ENCODE results near the gene PTGIR.
A peak's percentile ranks its signal among the peaks of the same experiment; 100 is the strongest.

Gene PTGIR, protein sequence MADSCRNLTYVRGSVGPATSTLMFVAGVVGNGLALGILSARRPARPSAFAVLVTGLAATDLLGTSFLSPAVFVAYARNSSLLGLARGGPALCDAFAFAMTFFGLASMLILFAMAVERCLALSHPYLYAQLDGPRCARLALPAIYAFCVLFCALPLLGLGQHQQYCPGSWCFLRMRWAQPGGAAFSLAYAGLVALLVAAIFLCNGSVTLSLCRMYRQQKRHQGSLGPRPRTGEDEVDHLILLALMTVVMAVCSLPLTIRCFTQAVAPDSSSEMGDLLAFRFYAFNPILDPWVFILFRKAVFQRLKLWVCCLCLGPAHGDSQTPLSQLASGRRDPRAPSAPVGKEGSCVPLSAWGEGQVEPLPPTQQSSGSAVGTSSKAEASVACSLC

GRCh38 chr19:46624958-46625661 is at the start of gene PTGIR:
PTGIR (minus strand) TSS chr19:46625089; CDS start chr19:46624225, 864 bp downstream.
- peak; percentile 66 for DNase-seq

GRCh38 chr19:46670813-46671212 is 45.9 kb upstream of the PTGIR start:
- DNase-seq: no peak

DNA sequence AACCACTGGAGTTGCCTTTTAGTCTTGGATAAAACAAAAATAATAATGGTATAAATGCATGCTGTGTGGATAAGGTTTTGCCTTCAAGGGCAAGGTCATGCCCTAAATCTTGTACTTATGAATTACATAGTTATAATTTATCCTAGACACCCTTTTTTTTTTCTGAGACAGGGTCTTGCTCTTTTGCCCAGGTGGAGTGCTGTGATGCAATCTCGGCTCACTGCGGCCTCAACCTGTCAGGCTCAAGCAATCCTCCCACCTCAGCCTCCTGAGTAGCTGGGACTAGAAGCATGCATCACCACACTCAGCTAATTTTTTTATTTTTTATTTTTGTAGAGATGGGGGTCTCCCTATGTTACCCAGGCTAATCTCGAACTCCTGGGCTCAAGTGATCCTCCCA is 43.8 kb upstream of the PTGIR start:
- no peak for DNase-seq

GRCh38 chr19:46665072-46665471 is 40.2 kb upstream of the PTGIR start:
- no peak for DNase-seq

DNA sequence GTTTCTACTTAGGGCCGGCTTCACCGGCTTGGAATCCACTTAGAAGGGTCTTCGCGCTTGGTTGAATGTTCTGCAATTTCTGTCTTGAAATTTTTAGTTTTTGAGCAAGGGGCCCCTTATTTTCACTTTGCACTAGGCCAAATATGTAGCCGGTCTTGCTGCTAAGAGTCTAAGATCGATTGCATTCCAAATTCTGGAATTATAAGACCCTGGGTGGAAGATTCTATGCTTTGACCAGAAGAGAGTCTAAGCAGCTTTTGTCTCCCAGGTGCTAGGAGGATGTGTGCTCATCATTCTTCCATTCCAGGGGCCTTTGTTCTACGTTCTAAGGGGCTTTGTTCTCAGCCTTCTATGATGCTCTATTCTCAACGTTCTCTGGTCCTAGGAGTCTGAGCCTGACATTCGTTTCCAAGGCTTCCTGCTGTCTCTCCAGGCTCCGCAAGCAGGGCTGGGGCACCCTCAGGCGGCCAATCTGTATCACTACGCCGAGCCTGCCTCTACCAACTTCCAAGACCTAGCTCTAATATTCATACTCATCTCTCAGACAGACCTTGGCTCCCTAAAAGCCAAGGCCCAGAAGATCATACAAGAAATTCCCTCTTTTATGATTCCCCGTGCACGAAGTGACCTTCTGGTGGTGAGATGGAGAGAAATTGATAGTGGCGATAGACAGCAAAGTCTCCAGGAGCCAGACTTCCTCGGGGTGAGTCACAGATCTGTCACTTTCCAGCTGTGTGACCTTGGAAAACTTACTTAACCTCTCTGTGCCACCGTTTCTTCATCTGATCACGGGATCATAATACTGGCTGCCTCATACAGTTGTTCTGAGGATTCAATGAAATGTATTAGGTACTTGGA is 37.1 kb upstream of the PTGIR start:
- DNase-seq: peak; percentile 86

- peak; percentile 100 for DNase-seq
Measured at GRCh38 chr19:46661020-46661731, 36.3 kb upstream of the PTGIR start, which contains the start of gene DACT3. DACT3 (minus strand) TSS chr19:46661182; CDS start chr19:46661064, 118 bp downstream.

- DNase-seq: peak; percentile 31
Measured at GRCh38 chr19:46660551-46661019, 35.7 kb upstream of the PTGIR start.

GRCh38 chr19:46660008-46660517 is 35.2 kb upstream of the PTGIR start:
- no peak for DNase-seq

GRCh38 chr19:46659151-46660007 is 34.5 kb upstream of the PTGIR start:
- no peak for DNase-seq

DNA sequence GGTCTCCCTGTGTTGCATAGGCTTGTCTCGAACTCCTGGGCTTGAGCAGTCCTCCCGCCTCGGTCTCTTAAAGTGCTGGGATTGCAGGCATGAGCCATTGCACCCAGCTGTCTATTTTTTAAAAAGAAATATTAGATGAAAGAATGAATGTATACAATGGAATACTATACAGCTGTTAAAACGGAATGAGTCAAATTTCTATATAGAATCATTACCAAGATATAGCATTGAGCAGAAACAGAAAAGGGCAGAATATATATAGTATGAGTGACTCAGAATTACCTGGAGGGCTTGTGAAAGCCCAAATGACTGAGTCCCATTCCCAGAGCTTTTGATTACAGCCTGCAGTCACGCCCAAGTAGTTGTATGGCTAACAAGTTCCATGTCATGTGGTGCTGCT is 31.7 kb upstream of the PTGIR start:
- peak; percentile 43 for DNase-seq

- DNase-seq: no peak
Measured at GRCh38 chr19:46654621-46655152, 29.8 kb upstream of the PTGIR start.

- no peak for DNase-seq
Measured at GRCh38 chr19:46650445-46650844, 25.6 kb upstream of the PTGIR start.

DNA sequence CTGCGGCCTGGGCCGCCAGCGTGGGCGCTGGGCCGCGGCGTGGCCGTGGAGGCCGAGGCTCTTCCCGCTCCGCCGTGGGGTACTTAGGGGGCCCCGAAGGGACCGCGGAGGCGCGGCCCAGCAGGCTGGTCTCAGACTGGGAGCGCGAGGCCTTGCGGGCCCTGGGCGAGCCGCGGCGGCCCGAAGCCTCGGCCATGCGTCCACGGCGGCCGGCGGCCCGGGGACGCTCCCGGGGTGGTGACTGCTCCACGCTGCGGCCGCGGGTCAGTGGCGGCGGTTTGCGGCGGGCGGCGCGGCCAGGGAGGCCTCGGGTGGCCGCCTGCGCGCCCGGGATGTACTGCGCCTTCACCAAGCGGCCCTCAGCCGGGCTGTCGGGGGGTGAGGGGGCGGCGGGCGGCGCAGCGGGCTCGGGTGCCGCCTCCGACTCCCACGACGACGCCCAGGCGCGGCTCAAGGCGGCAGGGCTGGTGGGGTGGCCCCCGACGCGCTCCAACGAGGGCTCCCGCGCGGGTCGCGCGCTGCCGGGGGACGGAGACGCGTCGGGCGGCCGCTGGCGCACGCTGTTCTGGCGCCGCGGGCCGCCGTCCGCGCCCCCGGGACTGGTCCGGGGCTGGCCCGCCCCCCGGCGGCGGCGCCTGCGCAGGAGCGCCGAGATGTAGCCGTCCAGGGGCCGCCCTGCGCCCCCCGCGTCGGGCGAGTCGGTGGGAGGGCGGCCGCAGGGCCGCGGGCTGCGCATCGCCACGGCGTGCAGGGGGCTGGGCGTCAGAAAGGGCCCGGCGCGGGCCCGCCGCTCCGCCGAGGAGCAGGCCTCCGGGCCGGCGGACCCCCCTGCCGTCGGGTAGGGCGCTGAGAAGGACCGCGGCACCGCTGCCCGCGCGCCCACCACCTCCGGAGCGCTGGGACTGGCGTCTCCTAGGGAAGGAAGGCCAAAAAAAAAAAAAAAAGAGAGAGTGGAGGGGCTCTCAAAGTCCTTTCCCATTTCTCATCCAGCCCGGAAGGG is 24.4 kb upstream of the PTGIR start:
- no peak for DNase-seq

DNA sequence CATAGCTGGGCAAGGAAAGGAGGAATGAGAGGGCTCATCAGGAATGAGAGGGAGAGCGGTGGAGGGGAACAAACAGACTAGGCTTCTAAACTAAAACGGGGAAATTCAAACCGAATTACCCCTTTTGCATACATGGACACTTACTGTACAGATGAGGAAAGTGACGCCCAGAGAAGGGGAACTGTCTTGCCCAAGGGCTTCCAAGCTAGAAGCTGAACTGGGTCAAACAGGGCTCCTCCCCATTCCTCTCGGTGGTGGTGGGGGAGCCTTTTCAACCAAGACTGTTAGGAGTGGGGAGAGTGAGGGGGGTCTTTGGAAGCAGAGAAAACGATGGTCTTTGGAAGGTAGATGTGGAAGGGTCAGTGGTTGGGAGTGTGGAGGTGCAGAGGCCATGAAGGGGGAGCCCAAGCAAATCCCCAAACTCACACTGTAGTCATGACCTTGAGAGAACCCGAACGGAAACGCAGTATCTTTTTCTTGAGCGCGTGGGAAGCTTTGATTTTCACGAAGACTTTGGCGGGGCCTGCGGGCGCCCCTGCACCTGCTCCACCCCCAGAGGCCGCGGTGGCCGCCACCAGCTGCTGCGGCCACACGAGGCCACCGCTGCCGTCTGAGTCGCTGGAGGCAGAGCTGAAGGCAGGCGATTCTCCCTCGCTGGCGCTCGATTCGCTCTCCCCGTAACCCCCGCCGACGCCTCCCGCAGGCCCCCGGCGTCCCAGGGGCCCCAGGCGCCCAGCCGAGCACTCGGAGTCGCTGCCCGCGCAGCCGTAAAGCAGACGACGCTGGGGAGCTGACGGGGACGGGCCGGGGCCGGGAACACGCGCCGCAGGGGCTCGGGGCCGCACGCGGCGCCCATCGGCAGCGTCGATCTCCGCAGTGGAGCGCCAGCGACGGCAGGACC is 23.4 kb upstream of the PTGIR start:
- DNase-seq: no peak

- DNase-seq: no peak
Measured at GRCh38 chr19:46646402-46646801, 21.5 kb upstream of the PTGIR start.

GRCh38 chr19:46644720-46645119 is 19.8 kb upstream of the PTGIR start:
- no peak for DNase-seq

GRCh38 chr19:46640656-46641055 is 15.8 kb upstream of the PTGIR start:
- DNase-seq: no peak

Measured in activated CD4-positive, alpha-beta T cell treated with anti-CD3 and anti-CD28 coated beads for 48 hours (primary cell).